H1 (cell line): Measurements from ENCODE around the gene UTP25. TPM values are rescaled to one million over a fixed set of nuclear protein-coding genes. Genes with fewer than 3 reads are reported as not detected.

Experiments used
- CTCF ChIA-PET: fragments of 300-600 bp; sonication (Branson Sonifier 250); formaldehyde crosslinking; loops from one replicate; lab custom pipeline; 2021; ENCODE audit not compliant: partially characterized antibody; lab: Charles Lee
- POLR2A ChIA-PET: fragments of 300-600 bp; sonication (Branson Sonifier 250); formaldehyde crosslinking; loops from one replicate; lab custom pipeline; 2021; ENCODE audit warnings: inconsistent platforms; ENCODE audit not compliant: partially characterized antibody; lab: Charles Lee
- DNase-seq, 2 experiments: peaks; one replicate each; pipeline versions ENCODE4 v3.0.0 to v3.0.0-alpha.2; 2010 to 2022; ENCODE audit warnings: low spot score in 2 of 2, low read depth in 1 of 2, mixed read lengths in 1 of 2
- FAIRE-seq: peaks from 2 replicates; lab custom pipeline; 2011; peaks lifted over from hg19 to GRCh38; lab: Jason Lieb, UNC
- H2AFZ ChIP-seq: 2 replicates; pipeline ENCODE4 v1.8.1; 2012; ENCODE audit warnings: low read length, inconsistent platforms
- H2AK5ac ChIP-seq: 2 replicates; pipeline ENCODE4 v1.6.1; 2013; ENCODE audit warnings: low read depth, low read length
- H2BK120ac ChIP-seq: replicated peaks from 2 replicates; pipeline ENCODE3; 2013; ENCODE audit warnings: low read depth, low read length, inconsistent platforms
- H2BK12ac ChIP-seq: 2 replicates; pipeline ENCODE4 v1.6.1; 2013; ENCODE audit warnings: low read depth, low read length
- H2BK15ac ChIP-seq: 2 replicates; pipeline ENCODE4 v1.6.1; 2013; ENCODE audit warnings: low read length
- H2BK20ac ChIP-seq: 2 replicates; pipeline ENCODE4 v1.6.1; 2013; ENCODE audit warnings: low read length
- H2BK5ac ChIP-seq: 2 replicates; pipeline ENCODE4 v1.6.1; 2013; ENCODE audit warnings: low read depth, low read length
- H3K14ac ChIP-seq: 2 replicates; pipeline ENCODE4 v1.6.1; 2013; ENCODE audit warnings: inconsistent platforms; ENCODE audit not compliant: insufficient read length
- H3K18ac ChIP-seq: 2 replicates; pipeline ENCODE4 v1.6.1; 2013; ENCODE audit warnings: low read length; ENCODE audit errors: extremely low read depth
- H3K23ac ChIP-seq: 2 replicates; pipeline ENCODE4 v1.6.1; 2013; ENCODE audit warnings: inconsistent platforms; ENCODE audit not compliant: insufficient read length
- H3K23me2 ChIP-seq: 2 replicates; pipeline ENCODE4 v1.6.1; 2013; ENCODE audit warnings: low read depth, low read length
- H3K27ac ChIP-seq: 2 replicates; pipeline ENCODE4 v1.6.1; 2011; ENCODE audit warnings: low read depth, low read length, inconsistent platforms
- H3K27me3 ChIP-seq, 4 experiments: replicated peaks in 1 of 4; 1 replicate in 1 of 4; 2 replicates in 3 of 4; pipeline versions ENCODE4 v1.6.1 to v1.8.1; 2011 to 2013; ENCODE audit warnings: low read length in 3 of 4, mild to moderate bottlenecking in 3 of 4, inconsistent platforms in 2 of 4, mixed read lengths in 2 of 4, moderate library complexity in 1 of 4; ENCODE audit not compliant: control insufficient read depth in 3 of 4, insufficient read depth in 3 of 4; ENCODE audit errors: extremely low read depth in 1 of 4
- H3K36me3 ChIP-seq, 4 experiments: 2 replicates each; pipeline versions ENCODE4 v1.6.1 to v1.8.1; 2011 to 2013; ENCODE audit warnings: mild to moderate bottlenecking in 4 of 4, low read length in 3 of 4, moderate library complexity in 2 of 4, control low read depth in 1 of 4, inconsistent platforms in 1 of 4; ENCODE audit not compliant: insufficient read depth in 4 of 4, control insufficient read depth in 2 of 4
- H3K4ac ChIP-seq: replicated peaks from 2 replicates; pipeline ENCODE3; 2013; ENCODE audit warnings: low read length, low read depth, mixed read lengths, inconsistent platforms; ENCODE audit not compliant: insufficient read length
- H3K4me1 ChIP-seq, 4 experiments: replicated peaks in 1 of 4; 1 replicate in 1 of 4; 2 replicates in 3 of 4; pipeline versions ENCODE4 v1.6.1 to v1.8.1; 2011 to 2013; ENCODE audit warnings: low read length in 3 of 4, inconsistent platforms in 2 of 4, mixed read lengths in 1 of 4; ENCODE audit not compliant: insufficient read depth in 4 of 4, control insufficient read depth in 3 of 4
- H3K4me2 ChIP-seq, 2 experiments: 2 replicates each; pipeline versions ENCODE4 v1.6.1 to v1.8.1; 2011 to 2013; ENCODE audit warnings: low read depth in 2 of 2, low read length in 2 of 2, control low read depth in 1 of 2, inconsistent platforms in 1 of 2, mild to moderate bottlenecking in 1 of 2; ENCODE audit not compliant: insufficient read depth in 1 of 2
- H3K4me3 ChIP-seq, 4 experiments: fragments of 200-600, 300-600 bp in 1 of 4; sonication (generic), shearing (Covaris generic), sonication (Bioruptor Twin) in 1 of 4; 2 replicates each; pipeline versions ENCODE4 v1.5.1 to v1.8.1; 2011 to 2016; ENCODE audit warnings: low read length in 4 of 4, low read depth in 3 of 4, control low read depth in 2 of 4, inconsistent platforms in 2 of 4, mild to moderate bottlenecking in 2 of 4, mixed read lengths in 1 of 4, moderate library complexity in 1 of 4; ENCODE audit not compliant: insufficient read depth in 2 of 4; ENCODE audit errors: extremely low read depth in 1 of 4
- H3K56ac ChIP-seq: replicated peaks from 2 replicates; pipeline ENCODE3; 2013; ENCODE audit warnings: low read depth, mild to moderate bottlenecking, mixed read lengths, low read length, inconsistent platforms; ENCODE audit not compliant: insufficient read length
- H3K79me1 ChIP-seq: 2 replicates; pipeline ENCODE4 v1.6.1; 2013; ENCODE audit warnings: low read depth, low read length, control low read depth
- H3K79me2 ChIP-seq, 2 experiments: 2 replicates each; pipeline versions ENCODE4 v1.6.1 to v1.8.1; 2012 to 2013; ENCODE audit warnings: low read length in 2 of 2, mild to moderate bottlenecking in 2 of 2, inconsistent platforms in 1 of 2; ENCODE audit not compliant: insufficient read depth in 2 of 2, control insufficient read depth in 1 of 2
- H3K9ac ChIP-seq, 4 experiments: replicated peaks in 1 of 4; 1 replicate in 1 of 4; 2 replicates in 3 of 4; pipeline versions ENCODE4 v1.6.1 to v1.8.1; 2011 to 2013; ENCODE audit warnings: low read depth in 3 of 4, low read length in 3 of 4, control low read depth in 2 of 4, mild to moderate bottlenecking in 2 of 4, moderate library complexity in 2 of 4, inconsistent platforms in 1 of 4; ENCODE audit errors: extremely low read depth in 1 of 4
- H3K9me3 ChIP-seq, 2 experiments: 2 replicates each; pipeline versions ENCODE4 v1.6.1 to v1.8.1; 2012 to 2013; ENCODE audit warnings: mild to moderate bottlenecking in 2 of 2, moderate library complexity in 2 of 2, control low read depth in 1 of 2, inconsistent platforms in 1 of 2, low read depth in 1 of 2, low read length in 1 of 2, mixed read lengths in 1 of 2; ENCODE audit not compliant: insufficient read depth in 2 of 2
- H4K20me1 ChIP-seq, 2 experiments: replicated peaks in 1 of 2; 2 replicates each; pipeline versions ENCODE3 to v1.8.1; 2011 to 2013; ENCODE audit warnings: inconsistent platforms in 2 of 2, low read length in 2 of 2, mild to moderate bottlenecking in 1 of 2; ENCODE audit not compliant: insufficient read depth in 2 of 2, control insufficient read depth in 1 of 2
- H4K5ac ChIP-seq: 2 replicates; pipeline ENCODE4 v1.6.1; 2013; ENCODE audit warnings: low read length, low read depth, mixed read lengths, inconsistent platforms; ENCODE audit not compliant: insufficient read length
- H4K8ac ChIP-seq: 2 replicates; pipeline ENCODE4 v1.8.0; 2013; ENCODE audit warnings: mild to moderate bottlenecking, moderate library complexity, low read length, inconsistent platforms; ENCODE audit not compliant: insufficient read depth; ENCODE audit errors: extremely low read depth
- H4K91ac ChIP-seq: replicated peaks from 2 replicates; pipeline ENCODE3; 2013; ENCODE audit warnings: low read length, mixed read lengths, inconsistent platforms; ENCODE audit not compliant: insufficient read length
- CTCF ChIP-seq, 3 experiments: IDR thresholded peaks; 1 replicate in 2 of 3; 2 replicates in 1 of 3; pipeline versions ENCODE4 v1.5.1 to v1.6.1; 2011; ENCODE audit warnings: low read length in 3 of 3, mild to moderate bottlenecking in 3 of 3, inconsistent platforms in 2 of 3, low read depth in 1 of 3, moderate library complexity in 1 of 3; ENCODE audit not compliant: insufficient read depth in 1 of 3; ENCODE audit errors: control extremely low read depth in 1 of 3
- EP300 ChIP-seq, 2 experiments: IDR thresholded peaks; 1 replicate in 1 of 2; 2 replicates in 1 of 2; pipeline ENCODE4 v1.6.1; 2011 to 2012; ENCODE audit warnings: low read depth in 2 of 2, low read length in 2 of 2, mild to moderate bottlenecking in 2 of 2, borderline replicate concordance in 1 of 2, inconsistent platforms in 1 of 2, moderate library complexity in 1 of 2
- EZH2 ChIP-seq: fragments of 200-600 bp; sonication (generic); IDR thresholded peaks from 2 replicates; pipeline ENCODE4 v1.7.1; 2012; ENCODE audit warnings: low read depth, mild to moderate bottlenecking, moderate library complexity, low read length, inconsistent platforms; ENCODE audit not compliant: severe bottlenecking
- RAD21 ChIP-seq, 2 experiments: IDR thresholded peaks in 1 of 2; conservative IDR thresholded peaks in 1 of 2; 2 replicates each; pipeline ENCODE4 v1.6.1; 2011; ENCODE audit warnings: low read depth in 2 of 2, low read length in 2 of 2, improper control_type of control experiment in 1 of 2, inconsistent platforms in 1 of 2, mild to moderate bottlenecking in 1 of 2, moderate library complexity in 1 of 2
- YY1 ChIP-seq: IDR thresholded peaks from 2 replicates; pipeline ENCODE4 v1.6.1; 2011; ENCODE audit warnings: low read depth, mild to moderate bottlenecking, low read length
- WGBS, 2 experiments: shearing (Covaris generic) in 1 of 2; methylation state at CpG; one replicate each; pipeline versions ENCODE4 v1.1.6 to v1.1.7; 2013 to 2015; ENCODE audit warnings: low lambda C conversion rate in 2 of 2, mixed read lengths in 2 of 2, inconsistent platforms in 1 of 2, low coverage in 1 of 2, missing lambda C conversion rate in 1 of 2; ENCODE audit not compliant: insufficient replicate concordance in 2 of 2, insufficient coverage in 1 of 2, insufficient read length in 1 of 2; ENCODE audit errors: extremely low coverage in 1 of 2, missing lambda C conversion rate in 1 of 2; 5-methylcytosine and 5-hydroxymethylcytosine counted together
- polyA plus RNA-seq, 7 experiments: library from polyadenylated mRNA; depleted of rRNA in 3 of 7; stranded (reverse) in 5 of 7; unstranded in 2 of 7; fragments of >200 nt in 5 of 7; fragments of 200-250 nt in 2 of 7; gene quantifications; 1 replicate in 5 of 7; 2 replicates in 1 of 7; 4 replicates in 1 of 7; pipeline versions ENCODE4 v1.2.1 to v1.2.3, GENCODE V29; 2011 to 2013; ENCODE audit warnings: missing spikeins in 2 of 7, mixed read lengths in 2 of 7
- total RNA-seq: library from RNA; stranded (reverse); fragmentation: NEBNext Ultra II Directional; extraction: Animal tissue kit (Norgen Biotek cat#: 25700); gene quantifications from 2 replicates; pipeline ENCODE4 v1.2.1, GENCODE V29; 2021

Gene UTP25
- total and polyA plus RNA-seq, 2 of the 8 experiments (the other 6 are each of a cell fraction or from before 2014, with no cell fraction given) = 4.0 to 7.6 TPM

GRCh38 chr1:209899948-209900347 is 72.2 kb downstream of the UTP25 start:
- H3K4me2 ChIP-seq = no peak overlapping the region
- no peak overlapping the region for H3K14ac ChIP-seq
- no peaks in the 10 kb centered on the region for H3K9me3 ChIP-seq
- peak; percentile 34 to 81 for DNase-seq
- H4K20me1 ChIP-seq = no peaks in the 10 kb centered on the region
- H3K23me2 ChIP-seq = no peaks in the 10 kb centered on the region
- H2AK5ac ChIP-seq = no peak overlapping the region
- H3K18ac ChIP-seq = no peak overlapping the region
- no peak overlapping the region for H3K27ac ChIP-seq
- no peaks in the 10 kb centered on the region for H3K4me1 ChIP-seq
- peak; percentile 70 to 83 for TF ChIP-seq RAD21 (IDR thresholded peaks at IDR 0.05 in 1 of 2, conservative IDR thresholded peaks at IDR 0.05 in 1 of 2; ENCODE audit: low read depth in 2 of 2, low read length in 2 of 2)
- no peak for TF ChIP-seq EP300 (IDR thresholded peaks at IDR 0.05; ENCODE audit: borderline replicate concordance in 1 of 2, low read depth in 2 of 2, low read length in 2 of 2)
- TF ChIP-seq EZH2 = no peak
- peak; percentile 76 to 99 (median 79) for TF ChIP-seq CTCF (IDR thresholded peaks at IDR 0.05; ENCODE audit: control extremely low read depth in 1 of 3, insufficient read depth in 1 of 3, low read depth in 1 of 3, low read length in 3 of 3)
- no peak for TF ChIP-seq YY1
- TF ChIP-seq, all 59 proteins: peak for 2
- Histone ChIP-seq H2BK15ac (no peak overlapping the region), H3K79me2 (no peaks in the 10 kb centered on the region), H4K5ac (no peak overlapping the region), H2BK20ac (no peak overlapping the region), H3K4me3 (no peak overlapping the region), H3K79me1 (no peaks in the 10 kb centered on the region), H4K91ac (no peak overlapping the region), H3K23ac (no peak overlapping the region), H2AFZ (peak overlapping the region; percentile 36; the same call in 1 of the 2 replicates), H2BK5ac (no peak overlapping the region), H3K56ac (no peak overlapping the region), H4K8ac (no peak overlapping the region), H3K36me3 (no peaks in the 10 kb centered on the region), H2BK12ac (no peak overlapping the region), H3K27me3 (no peaks in the 10 kb centered on the region), H3K9ac (no peak overlapping the region), H3K4ac (no peak overlapping the region), H2BK120ac (no peak overlapping the region)
- CTCF ChIA-PET = interaction anchor here (0.7 to 2.7 kb wide), 39 partner anchors 10 to 341 kb away, joined by 3 to 18 read pairs (median 4); partner anchors contain the start of genes SYT14 and UTP25
- peak; percentile 97 for FAIRE-seq
- POLR2A ChIA-PET = interaction anchor here (1.2 to 1.3 kb wide), 2 partner anchors 474 to 502 kb away, joined by 3 to 5 read pairs; no protein-coding TSS in a partner anchor
- 71% methylated on average over 3 of the region's 3 CpGs; no CpG with 5 or more reads in 1 of the 2 experiments for WGBS, 2 experiments
